HepG2 (cell line): Measurements from ENCODE around the gene PRAC1. TPM values are rescaled to one million over a fixed set of nuclear protein-coding genes. Genes with fewer than 3 reads are reported as not detected.

Source experiments
- DMTF1 ChIP-seq: sonication (generic); formaldehyde crosslinking; IDR thresholded peaks from 2 replicates; pipeline ENCODE4 v1.4.0; 2020; ENCODE audit warnings: mild to moderate bottlenecking, missing genetic modification reagents
- FOXO1 ChIP-seq: sonication (generic); formaldehyde crosslinking; IDR thresholded peaks from 2 replicates; pipeline ENCODE4 v1.4.0; 2020; ENCODE audit warnings: missing genetic modification reagents
- HMGA1 ChIP-seq: sonication (generic); formaldehyde crosslinking; conservative IDR thresholded peaks from 2 replicates; pipeline ENCODE4 v1.4.0; 2020; ENCODE audit warnings: missing genetic modification reagents
- HNF1B ChIP-seq: sonication (generic); formaldehyde crosslinking; IDR thresholded peaks from 2 replicates; pipeline ENCODE4 v1.5.1; 2020; ENCODE audit warnings: mild to moderate bottlenecking, moderate library complexity, missing genetic modification reagents
- IKZF4 ChIP-seq: sonication (generic); formaldehyde crosslinking; IDR thresholded peaks from 2 replicates; pipeline ENCODE4 v1.5.1; 2020; ENCODE audit warnings: borderline replicate concordance, mild to moderate bottlenecking, low read depth, missing genetic modification reagents; ENCODE audit errors: not compliant biosample characterization
- KAT8 ChIP-seq: IDR thresholded peaks from 2 replicates; pipeline ENCODE4 v1.6.1; 2016; ENCODE audit warnings: missing genetic modification reagents, missing compliant biosample characterization
- KLF6 ChIP-seq: IDR thresholded peaks from 2 replicates; pipeline ENCODE4 v1.8.0; 2016; ENCODE audit warnings: missing biosample characterization, missing genetic modification reagents
- MAFG ChIP-seq: sonication (generic); formaldehyde crosslinking; IDR thresholded peaks from 2 replicates; pipeline ENCODE4 v1.5.1; 2020; ENCODE audit warnings: mild to moderate bottlenecking, missing genetic modification reagents
- PAWR ChIP-seq: sonication (generic); formaldehyde crosslinking; IDR thresholded peaks from 2 replicates; pipeline ENCODE4 v1.4.0; 2020; ENCODE audit warnings: missing genetic modification reagents, mild to moderate bottlenecking, borderline replicate concordance
- RXRA ChIP-seq: sonication (generic); formaldehyde crosslinking; IDR thresholded peaks from 2 replicates; pipeline ENCODE4 v1.5.1; 2020; ENCODE audit warnings: missing genetic modification reagents
- TOE1 ChIP-seq: sonication (generic); formaldehyde crosslinking; IDR thresholded peaks from 2 replicates; pipeline ENCODE4 v1.4.0; 2020; ENCODE audit warnings: mild to moderate bottlenecking, missing genetic modification reagents
- ZNF138 ChIP-seq: sonication (generic); formaldehyde crosslinking; IDR thresholded peaks from 2 replicates; pipeline ENCODE4 v1.5.0; 2020; ENCODE audit warnings: mild to moderate bottlenecking, low read depth, missing genetic modification reagents
- ZNF142 ChIP-seq: sonication (generic); formaldehyde crosslinking; IDR thresholded peaks from 2 replicates; pipeline ENCODE4 v1.4.0; 2020; ENCODE audit warnings: missing genetic modification reagents
- ZNF619 ChIP-seq: sonication (generic); formaldehyde crosslinking; IDR thresholded peaks from 2 replicates; pipeline ENCODE4 v1.4.0; 2020; ENCODE audit warnings: mild to moderate bottlenecking, missing genetic modification reagents
- ZNF800 ChIP-seq: sonication (generic); formaldehyde crosslinking; IDR thresholded peaks from 2 replicates; pipeline ENCODE4 v1.4.0; 2020; ENCODE audit warnings: missing genetic modification reagents
- polyA plus RNA-seq, 8 experiments: library from polyadenylated mRNA; depleted of rRNA in 3 of 8; stranded (reverse) in 7 of 8; unstranded in 1 of 8; fragments of >200 nt; fragmentation: Illumina TruSeq in 4 of 8; extraction: Trizol in 4 of 8; gene quantifications; 2 replicates each; pipeline versions ENCODE4 v1.2.1 to v1.2.3, GENCODE V29; 2011 to 2016; ENCODE audit warnings: low read depth in 4 of 8, missing spikeins in 1 of 8, mixed read lengths in 1 of 8; ENCODE audit not compliant: insufficient read depth in 1 of 8
- total RNA-seq, 5 experiments: library from RNA; depleted of rRNA; stranded (reverse); fragments of >200 nt; fragmentation: Illumina TruSeq; extraction: Trizol; gene quantifications; 2 replicates each; pipeline ENCODE4 v1.2.3, GENCODE V29; 2016; ENCODE audit warnings: low read depth in 1 of 5

PRAC1 gene
- total and polyA plus RNA-seq, 2 of the 13 experiments (the other 11 are each of a cell fraction or from before 2014, with no cell fraction given), result not detected

GRCh38 chr17:48678141-48678971, 44.0 kb downstream of the PRAC1 start (continued):
- TF ChIP-seq RXRA (CRISPR knock-in tag), result 0 out of 2 replicates have a peak, but pooled peaks have one; percentile 40
- 0 out of 2 replicates have a peak, but pooled peaks have one; percentile 23 for TF ChIP-seq MAFG (CRISPR knock-in tag)
- 0 out of 2 replicates have a peak, but pooled peaks have one; percentile 27 for TF ChIP-seq KAT8
- 0 out of 2 replicates have a peak, but pooled peaks have one; percentile 56 for TF ChIP-seq KLF6 (CRISPR knock-in tag)
- TF ChIP-seq DMTF1 (CRISPR knock-in tag), result no peak
- 0 out of 2 replicates have a peak, but pooled peaks have one; percentile 23 for TF ChIP-seq ZNF142 (CRISPR knock-in tag)
- TF ChIP-seq IKZF4, result no peak
- TF ChIP-seq FOXO1, result no peak
- TF ChIP-seq ZNF619 (CRISPR knock-in tag), result peak; percentile 83; the same call in 1 of the 2 replicates
- no peak for TF ChIP-seq PAWR
- peak; percentile 58; the same call in 1 of the 2 replicates for TF ChIP-seq ZNF800 (CRISPR knock-in tag)
- peak; percentile 38; the same call in 1 of the 2 replicates for TF ChIP-seq TOE1
- TF ChIP-seq ZNF138, result 0 out of 2 replicates have a peak, but pooled peaks have one; percentile 41
- no peak for TF ChIP-seq HMGA1 (CRISPR knock-in tag)
- peak; percentile 71 for TF ChIP-seq HNF1B (CRISPR knock-in tag)
